ENCODE data around the gene ASB1.

ASB1 gene

DNA sequence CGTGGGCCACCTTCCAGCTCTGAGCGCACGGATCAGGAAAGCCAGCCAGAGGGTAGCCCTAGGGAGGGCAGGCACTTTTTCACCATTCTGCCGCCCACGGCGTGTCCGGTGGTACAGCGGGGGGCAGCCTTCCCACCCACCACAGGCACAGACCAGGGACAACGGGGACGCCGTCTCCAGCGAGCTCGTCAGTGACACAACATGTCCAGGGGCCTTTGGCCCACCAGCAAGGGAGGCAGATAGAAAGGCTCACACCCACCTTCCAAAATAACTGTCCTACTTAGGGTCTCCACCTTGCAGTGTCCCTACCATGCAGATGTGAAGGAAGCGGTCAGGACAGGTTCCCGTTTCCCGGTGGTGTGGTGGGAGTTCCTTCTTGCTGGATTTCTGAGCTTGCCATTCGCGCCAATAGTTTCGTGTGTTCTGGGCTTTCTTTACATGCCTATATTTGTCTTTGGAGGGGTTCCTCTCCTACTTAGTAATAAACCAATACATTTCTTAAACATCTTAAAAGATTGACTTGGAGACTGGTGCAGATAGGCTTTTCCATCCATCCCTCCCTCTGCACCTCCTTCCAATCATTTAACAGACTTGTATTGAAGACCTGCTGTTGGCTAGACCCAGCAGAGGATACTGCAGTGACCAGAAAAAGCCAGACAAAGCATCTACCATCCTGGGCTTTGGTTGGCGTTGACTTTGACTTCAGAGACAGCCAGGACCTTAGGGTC is 872 bp downstream of the ASB1 start:
- H3K27me3 Mint-ChIP-seq = no peaks in the 10 kb centered on the region
- H3K4me3 Mint-ChIP-seq = peak overlapping the region; percentile 89
- peaks cover 16% of the 10 kb centered on the region for H3K36me3 Mint-ChIP-seq
- no peaks in the 10 kb centered on the region for H3K9me3 Mint-ChIP-seq
- H3K4me1 Mint-ChIP-seq = peaks cover 45% of the 10 kb centered on the region
- ATAC-seq = peak; percentile 1
- peak overlapping the region; percentile 88 for H3K27ac Mint-ChIP-seq

DNA sequence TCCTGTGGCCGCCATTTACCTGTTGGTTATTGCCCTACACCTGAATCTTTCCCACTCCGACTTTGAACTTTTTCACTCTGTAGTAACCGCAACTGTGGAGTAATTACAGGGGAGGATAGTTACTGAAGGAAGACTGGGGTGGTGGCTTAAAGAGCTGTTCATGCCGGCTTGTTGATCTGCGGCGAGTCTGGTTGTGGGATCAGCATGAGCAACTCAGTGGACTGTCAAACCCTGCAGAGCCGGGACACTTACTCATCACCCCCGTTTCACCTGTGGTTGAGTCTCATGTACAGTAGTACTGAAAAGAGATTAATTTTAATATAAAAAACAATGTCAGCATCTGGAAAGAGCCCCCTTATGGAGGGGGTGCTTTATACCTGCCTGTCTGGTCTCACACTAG is 2.1 kb downstream of the ASB1 start:
- no peak overlapping the region for H3K27ac Mint-ChIP-seq
- no peak overlapping the region for H3K4me3 Mint-ChIP-seq
- H3K27me3 Mint-ChIP-seq = no peaks in the 10 kb centered on the region
- peaks cover 27% of the 10 kb centered on the region for H3K36me3 Mint-ChIP-seq
- peaks cover 52% of the 10 kb centered on the region for H3K4me1 Mint-ChIP-seq
- ATAC-seq = no peak
- no peaks in the 10 kb centered on the region for H3K9me3 Mint-ChIP-seq

DNA sequence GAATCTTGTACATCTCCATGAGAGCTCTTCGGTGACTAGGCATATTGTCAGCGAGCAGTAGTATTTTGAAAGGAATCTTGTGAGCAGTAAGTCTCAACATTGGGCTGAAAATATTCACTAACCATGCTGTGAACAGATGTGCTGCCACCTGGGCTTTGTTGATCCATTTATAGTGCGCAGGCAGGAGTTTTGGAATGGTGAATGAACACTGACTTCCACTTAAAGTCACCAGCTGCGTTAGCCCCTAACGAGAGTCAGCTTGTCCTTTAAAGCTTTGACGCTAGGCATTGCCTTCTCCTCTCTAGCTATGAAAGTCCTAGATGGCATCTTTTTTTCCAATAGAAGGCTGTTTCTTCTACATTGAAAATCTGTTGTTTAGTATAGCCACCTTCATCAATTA is 4.1 kb downstream of the ASB1 start:
- Mint-ChIP-seq H3K4me3 (no peak overlapping the region), H3K9me3 (no peaks in the 10 kb centered on the region), H3K36me3 (peaks cover 37% of the 10 kb centered on the region), H3K27me3 (no peaks in the 10 kb centered on the region), H3K4me1 (peaks cover 52% of the 10 kb centered on the region), H3K27ac (no peak overlapping the region)
- ATAC-seq = no peak

DNA sequence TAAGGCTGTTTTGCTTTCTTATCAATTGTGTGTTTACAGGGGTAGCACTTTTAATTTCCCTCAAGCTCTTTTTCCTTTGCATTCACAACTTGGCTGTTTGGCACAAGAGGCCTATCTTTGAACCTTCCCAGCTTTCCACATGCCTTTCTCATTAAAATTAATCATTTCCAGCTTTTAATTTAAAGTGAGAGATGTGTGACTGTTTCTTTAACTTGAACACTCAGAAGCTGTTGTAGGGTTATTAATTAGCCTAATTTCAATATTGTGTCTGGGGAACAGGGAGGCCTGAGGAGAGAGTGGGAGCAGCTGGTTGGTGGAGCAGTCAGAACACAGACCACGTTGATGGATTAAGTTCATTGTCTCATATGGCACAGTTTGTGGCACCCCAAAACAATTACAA is 4.7 kb downstream of the ASB1 start:
- Mint-ChIP-seq H3K4me3 (no peak overlapping the region), H3K9me3 (no peaks in the 10 kb centered on the region), H3K27ac (no peak overlapping the region), H3K27me3 (no peaks in the 10 kb centered on the region), H3K36me3 (peaks cover 43% of the 10 kb centered on the region), H3K4me1 (peaks cover 52% of the 10 kb centered on the region)
- ATAC-seq = no peak

DNA sequence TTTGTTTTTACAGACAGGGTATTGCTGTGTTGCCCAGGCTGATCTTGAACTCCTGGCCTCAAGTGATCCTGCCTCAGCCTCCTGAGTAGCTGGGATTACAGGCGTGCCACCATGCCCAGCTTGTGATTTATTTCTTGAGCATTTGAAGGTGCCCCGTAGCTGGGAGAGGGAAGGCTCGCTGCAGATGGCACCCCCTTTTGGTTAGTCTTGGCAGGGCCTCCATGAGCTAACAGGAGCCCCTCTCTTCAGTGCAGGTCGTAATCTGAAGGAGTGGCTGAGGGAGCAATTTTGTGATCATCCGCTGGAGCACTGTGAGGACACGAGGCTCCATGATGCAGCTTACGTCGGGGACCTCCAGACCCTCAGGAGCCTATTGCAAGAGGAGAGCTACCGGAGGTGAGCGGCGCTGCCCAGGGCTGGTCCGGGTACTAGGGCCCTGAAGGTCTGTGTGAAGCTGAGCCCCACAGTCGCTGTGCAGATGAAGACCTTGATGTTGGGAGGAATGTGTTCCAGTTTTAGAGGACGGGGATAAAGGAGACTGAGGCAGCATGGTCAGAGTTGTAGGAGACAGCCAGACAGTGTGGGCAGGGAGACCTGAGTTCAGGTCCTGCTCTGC is 6.7 kb downstream of the ASB1 start:
- no peak for ATAC-seq
- no peak overlapping the region for H3K4me3 Mint-ChIP-seq
- peaks cover 58% of the 10 kb centered on the region for H3K36me3 Mint-ChIP-seq
- H3K4me1 Mint-ChIP-seq = peaks cover 48% of the 10 kb centered on the region
- H3K9me3 Mint-ChIP-seq = no peaks in the 10 kb centered on the region
- no peaks in the 10 kb centered on the region for H3K27me3 Mint-ChIP-seq
- H3K27ac Mint-ChIP-seq = no peak overlapping the region

DNA sequence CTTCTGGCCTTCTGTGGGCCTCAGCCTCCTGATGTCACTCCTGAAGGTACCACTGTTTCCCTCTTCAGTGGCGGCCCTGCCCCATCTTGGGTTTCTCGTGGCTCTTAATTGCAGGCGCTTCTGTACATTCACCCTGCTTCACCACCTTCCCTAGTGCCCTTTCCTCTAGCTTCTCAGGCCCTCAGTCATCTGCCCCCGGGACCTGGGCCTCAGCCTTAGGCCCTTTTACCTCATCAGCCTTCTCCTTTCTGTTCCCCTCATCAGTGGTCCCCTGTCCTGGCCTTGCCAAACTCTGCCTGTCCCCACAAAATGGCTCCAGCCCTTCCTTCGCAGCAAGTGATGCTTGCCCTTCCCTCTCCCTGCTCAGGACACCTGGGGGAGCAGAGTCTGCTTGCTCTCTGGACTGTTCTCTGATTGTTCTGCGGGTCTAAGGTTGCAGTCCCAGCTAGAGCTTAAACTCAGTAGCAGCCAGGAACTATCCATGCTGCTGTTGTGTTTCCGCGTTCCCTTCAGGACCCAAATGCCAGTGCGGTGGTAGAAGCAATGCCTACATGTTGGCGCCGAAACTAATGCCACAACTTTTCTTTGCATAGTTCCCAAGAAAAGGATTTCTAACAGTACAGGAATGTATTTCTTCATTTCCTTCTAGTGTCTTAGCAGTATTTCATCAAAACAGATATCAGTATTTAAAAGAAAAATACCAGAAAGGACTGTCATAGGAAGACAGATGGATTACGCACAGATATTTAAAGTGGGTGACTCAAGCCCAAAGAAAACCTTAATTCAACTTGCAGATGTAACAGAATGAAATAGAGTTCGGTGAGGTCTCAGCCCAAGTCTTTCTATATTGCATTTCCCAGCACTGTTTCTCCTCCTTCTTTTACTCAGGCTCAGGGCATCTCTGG is 7.5 kb downstream of the ASB1 start:
- H3K36me3 Mint-ChIP-seq = peaks cover 66% of the 10 kb centered on the region
- no peak overlapping the region for H3K4me3 Mint-ChIP-seq
- no peaks in the 10 kb centered on the region for H3K27me3 Mint-ChIP-seq
- no peak overlapping the region for H3K27ac Mint-ChIP-seq
- no peak for ATAC-seq
- H3K4me1 Mint-ChIP-seq = peaks cover 54% of the 10 kb centered on the region
- H3K9me3 Mint-ChIP-seq = no peaks in the 10 kb centered on the region

DNA sequence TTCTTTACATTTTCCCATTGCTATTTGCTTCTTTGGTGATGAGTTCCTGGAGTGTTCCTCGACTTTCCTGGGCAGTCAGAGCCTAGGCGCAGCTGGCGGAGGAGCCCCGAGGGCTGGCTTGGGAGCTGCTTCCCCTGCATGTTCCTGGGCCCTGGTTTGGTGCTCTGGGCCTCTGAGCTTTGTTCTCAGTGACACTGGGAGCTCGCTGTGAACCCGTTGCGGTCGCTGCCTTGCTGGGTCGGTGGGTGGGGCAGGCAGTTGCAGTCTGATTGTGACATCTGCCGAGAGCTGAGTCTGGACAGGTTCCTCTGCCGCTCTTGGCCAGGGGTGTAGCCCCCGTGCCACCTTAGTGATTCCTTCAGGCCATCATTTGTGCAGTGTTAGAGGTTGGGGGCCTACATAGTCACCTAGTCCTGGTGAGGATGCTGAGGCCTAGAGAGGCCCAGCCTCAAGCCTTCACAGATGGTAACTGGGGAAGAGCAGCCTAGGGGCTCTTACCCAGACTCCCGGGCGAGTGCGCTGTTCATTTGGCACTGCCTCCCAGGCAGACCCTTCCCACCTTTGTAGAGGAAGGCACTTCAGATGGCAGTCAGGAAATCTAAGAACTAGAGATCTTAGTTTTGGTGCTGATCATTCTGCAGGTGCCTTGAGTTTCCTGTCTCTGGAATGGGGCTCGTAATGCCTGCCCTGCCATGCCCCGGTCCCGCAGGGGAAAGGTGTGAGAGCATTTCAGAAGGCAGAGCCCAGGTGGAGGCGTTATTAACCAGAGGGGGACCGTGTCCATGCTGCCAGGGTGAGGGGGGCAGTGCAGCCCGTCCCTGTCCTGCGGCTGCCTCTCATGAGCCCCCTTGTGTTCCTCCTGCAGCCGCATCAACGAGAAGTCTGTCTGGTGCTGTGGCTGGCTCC is 8.4 kb downstream of the ASB1 start:
- Mint-ChIP-seq H3K9me3 (no peaks in the 10 kb centered on the region), H3K4me3 (no peak overlapping the region), H3K36me3 (peaks cover 71% of the 10 kb centered on the region), H3K27me3 (no peaks in the 10 kb centered on the region), H3K27ac (no peak overlapping the region), H3K4me1 (peaks cover 58% of the 10 kb centered on the region)
- ATAC-seq = no peak

DNA sequence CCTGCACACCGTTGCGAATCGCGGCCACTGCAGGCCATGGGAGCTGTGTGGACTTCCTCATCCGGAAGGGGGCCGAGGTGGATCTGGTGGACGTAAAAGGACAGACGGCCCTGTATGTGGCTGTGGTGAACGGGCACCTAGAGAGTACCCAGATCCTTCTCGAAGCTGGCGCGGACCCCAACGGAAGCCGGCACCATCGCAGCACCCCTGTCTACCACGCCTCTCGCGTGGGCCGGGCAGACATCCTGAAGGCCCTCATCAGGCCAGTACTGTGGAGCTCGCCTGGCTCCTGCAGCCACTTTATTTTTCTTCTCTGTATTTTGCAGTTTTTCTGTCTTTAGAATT is 9.0 kb downstream of the ASB1 start:
- no peaks in the 10 kb centered on the region for H3K27me3 Mint-ChIP-seq
- H3K4me1 Mint-ChIP-seq = peaks cover 59% of the 10 kb centered on the region
- H3K9me3 Mint-ChIP-seq = no peaks in the 10 kb centered on the region
- no peak for ATAC-seq
- H3K4me3 Mint-ChIP-seq = no peak overlapping the region
- H3K36me3 Mint-ChIP-seq = peaks cover 71% of the 10 kb centered on the region
- no peak overlapping the region for H3K27ac Mint-ChIP-seq

DNA sequence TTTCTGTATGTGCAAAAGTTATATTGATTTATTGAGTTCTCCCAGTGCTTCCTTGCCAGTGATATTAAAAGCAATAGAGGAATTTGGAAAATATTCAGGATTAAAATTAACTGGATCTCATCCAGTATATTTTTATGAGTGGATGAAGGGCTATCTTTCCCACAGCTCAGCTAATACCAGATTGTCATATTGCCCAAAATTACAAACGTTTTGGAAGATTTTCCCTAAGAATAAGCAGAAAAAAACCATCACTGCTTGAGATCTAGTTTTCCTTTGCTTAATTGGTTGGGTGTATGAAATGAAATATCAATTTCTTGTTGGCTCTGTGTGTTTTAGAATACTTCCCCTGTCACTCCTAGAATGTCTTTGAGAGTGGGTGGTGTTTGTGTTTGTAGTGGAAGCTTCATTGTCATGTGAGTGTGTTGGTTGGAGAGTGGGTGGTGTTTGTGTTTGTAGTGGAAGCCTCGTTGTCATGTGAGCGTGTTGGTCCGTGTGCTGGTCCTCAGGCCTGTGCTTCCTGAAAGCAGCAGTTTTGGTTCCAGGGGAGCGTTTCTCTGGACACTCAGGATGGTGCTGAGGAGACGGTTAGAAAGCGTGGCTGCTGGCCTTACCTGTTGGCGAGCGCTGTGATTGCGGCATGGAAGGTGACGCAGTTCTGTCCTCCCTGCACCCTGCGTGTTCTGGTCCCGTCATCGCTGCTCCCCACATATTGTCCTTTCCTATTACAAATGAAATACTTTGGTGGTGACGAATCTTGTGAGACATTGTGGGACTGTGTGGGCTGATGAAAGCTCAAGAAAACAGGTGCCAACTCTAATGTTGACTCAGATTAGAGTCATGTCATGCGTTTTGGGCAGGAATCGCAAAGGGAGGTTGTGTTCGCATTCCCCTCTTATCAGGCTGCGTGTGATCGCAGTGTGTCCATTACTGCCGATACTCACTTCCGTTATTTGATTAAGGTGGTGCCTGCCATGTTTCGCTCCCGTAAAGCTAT is 12.4 kb downstream of the ASB1 start:
- H3K4me3 Mint-ChIP-seq = no peak overlapping the region
- ATAC-seq = no peak
- no peaks in the 10 kb centered on the region for H3K9me3 Mint-ChIP-seq
- no peak overlapping the region for H3K27ac Mint-ChIP-seq
- H3K36me3 Mint-ChIP-seq = peaks cover 70% of the 10 kb centered on the region
- no peaks in the 10 kb centered on the region for H3K27me3 Mint-ChIP-seq
- H3K4me1 Mint-ChIP-seq = peaks cover 54% of the 10 kb centered on the region

DNA sequence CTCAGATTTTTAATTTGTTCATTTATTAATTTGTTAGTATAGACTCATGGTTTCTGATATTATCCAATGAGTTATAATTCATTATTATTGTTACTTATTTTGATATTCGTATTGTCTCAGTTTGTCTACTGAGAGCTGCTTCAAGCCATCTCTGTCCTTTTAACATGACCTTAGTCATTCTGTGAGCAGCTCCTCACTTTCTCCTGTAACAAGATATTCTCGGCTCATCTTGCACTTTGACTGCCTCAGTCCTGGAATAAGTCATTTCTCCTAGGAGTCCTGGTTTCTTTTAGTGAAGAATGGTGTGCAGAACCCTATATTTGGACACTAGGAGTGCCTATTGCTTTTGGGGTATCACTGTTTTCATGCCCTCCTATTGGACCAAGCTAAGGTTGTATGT is 13.2 kb downstream of the ASB1 start:
- H3K4me1 Mint-ChIP-seq = peaks cover 54% of the 10 kb centered on the region

DNA sequence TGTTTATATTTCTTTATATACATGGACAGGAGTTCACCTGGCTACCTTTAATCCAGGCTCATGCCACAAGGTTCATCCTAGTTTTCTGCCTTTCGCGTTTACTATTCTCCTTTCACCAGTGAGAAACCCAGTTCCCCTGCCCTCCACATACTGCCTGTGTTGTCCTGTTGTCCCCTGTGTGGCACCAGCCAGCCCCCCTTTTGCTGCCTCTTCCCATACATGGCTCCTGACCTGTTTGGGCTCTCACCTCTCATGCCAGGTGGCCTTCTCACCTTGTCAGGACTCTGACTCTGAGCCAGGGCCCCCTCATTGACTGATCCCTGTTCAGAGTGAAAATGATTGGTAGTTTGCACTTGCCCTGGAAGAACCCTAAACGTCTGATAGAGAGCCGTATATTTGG is 13.6 kb downstream of the ASB1 start:
- no peak overlapping the region for H3K4me3 Mint-ChIP-seq
- H3K4me1 Mint-ChIP-seq = peaks cover 54% of the 10 kb centered on the region
- no peaks in the 10 kb centered on the region for H3K27me3 Mint-ChIP-seq
- no peak for ATAC-seq
- no peaks in the 10 kb centered on the region for H3K9me3 Mint-ChIP-seq
- no peak overlapping the region for H3K27ac Mint-ChIP-seq
- H3K36me3 Mint-ChIP-seq = peaks cover 78% of the 10 kb centered on the region

More for the DNA sequence above, 13.2 kb downstream of the ASB1 start:
- H3K27me3 Mint-ChIP-seq = no peaks in the 10 kb centered on the region
- H3K36me3 Mint-ChIP-seq = peaks cover 74% of the 10 kb centered on the region
- no peak for ATAC-seq
- H3K4me3 Mint-ChIP-seq = no peak overlapping the region
- no peaks in the 10 kb centered on the region for H3K9me3 Mint-ChIP-seq
- H3K27ac Mint-ChIP-seq = no peak overlapping the region

DNA sequence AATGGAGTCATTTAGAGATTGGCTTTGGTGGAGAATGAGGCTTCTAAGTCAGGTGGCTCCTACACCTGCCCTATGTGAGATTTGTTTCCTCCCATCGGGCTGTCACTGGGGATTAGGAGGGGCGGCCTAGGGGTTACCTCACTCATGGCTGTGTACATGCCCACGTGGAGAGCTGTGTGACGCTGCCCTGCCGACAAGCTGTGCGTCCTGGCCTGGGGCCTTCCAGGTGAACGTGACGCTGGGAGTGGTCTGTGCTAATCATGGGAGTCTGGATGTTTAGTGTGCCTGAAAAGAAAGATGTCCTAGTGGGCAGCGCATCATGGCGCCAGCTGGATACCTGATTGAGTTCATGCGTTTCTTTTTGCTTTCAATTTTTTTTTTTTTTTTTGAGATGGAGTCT is 14.0 kb downstream of the ASB1 start:
- H3K4me1 Mint-ChIP-seq = peaks cover 51% of the 10 kb centered on the region
- ATAC-seq = no peak
- no peak overlapping the region for H3K4me3 Mint-ChIP-seq
- H3K9me3 Mint-ChIP-seq = no peaks in the 10 kb centered on the region
- peaks cover 79% of the 10 kb centered on the region for H3K36me3 Mint-ChIP-seq
- no peaks in the 10 kb centered on the region for H3K27me3 Mint-ChIP-seq
- no peak overlapping the region for H3K27ac Mint-ChIP-seq

DNA sequence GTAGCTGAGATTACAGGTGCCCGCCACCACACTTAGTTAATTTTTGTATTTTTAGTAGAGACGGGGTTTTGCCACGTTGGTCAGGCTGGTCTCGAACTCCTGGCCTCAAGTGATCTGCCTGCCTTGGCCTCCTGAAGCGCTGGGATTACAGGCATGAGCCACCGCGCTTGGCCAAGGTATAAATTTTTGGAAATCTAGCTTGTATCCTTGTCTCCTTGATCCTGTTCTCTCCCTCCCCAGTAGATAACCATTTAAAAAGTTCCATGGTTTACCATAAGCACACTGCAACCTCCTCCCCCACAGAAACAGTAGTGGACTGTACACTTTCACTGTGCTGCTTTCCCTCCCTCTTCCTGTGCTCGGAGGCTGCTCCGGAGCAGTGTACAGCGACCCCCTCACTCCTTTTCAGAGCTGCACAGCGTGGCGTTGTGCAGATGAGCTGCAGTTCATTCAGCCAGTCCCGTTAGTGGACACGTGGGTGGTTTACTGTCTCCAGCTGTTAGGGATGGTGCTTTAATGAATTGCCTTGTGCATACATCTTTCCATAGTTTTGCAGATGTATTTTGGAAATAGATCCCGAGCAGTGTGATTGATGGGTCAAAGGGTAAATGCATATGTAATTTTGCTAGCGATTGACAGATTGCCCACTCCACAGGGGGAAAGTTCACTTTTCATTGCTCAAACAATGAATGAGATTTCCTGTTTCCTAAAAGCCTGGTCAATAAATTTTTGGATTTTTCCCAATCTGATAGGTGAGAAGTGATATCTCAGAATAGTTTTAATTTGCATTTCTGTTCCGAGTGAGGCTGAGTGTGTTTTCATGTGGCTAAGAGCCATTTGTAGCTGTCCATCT is 14.8 kb downstream of the ASB1 start:
- Mint-ChIP-seq H3K4me3 (no peak overlapping the region), H3K36me3 (peaks cover 79% of the 10 kb centered on the region), H3K27me3 (no peaks in the 10 kb centered on the region), H3K27ac (no peak overlapping the region), H3K4me1 (peaks cover 44% of the 10 kb centered on the region), H3K9me3 (no peaks in the 10 kb centered on the region)
- no peak for ATAC-seq

All from stimulated activated memory B cell treated with anti-CD40 and anti-IgM and Interleukin-4, amounts not matched to agents 10 μg/mL and 1 μg/mL and 100 μg/mL, for 72 hours (primary cell).